Stimulated activated CD4-positive, alpha-beta T cell treated with anti-CD3 and anti-CD28 coated beads, Interleukin-2, amount 100 ng/mL, for 48 hours (primary cell): ENCODE measurements around the gene DPP7.
"Not testable (repeated sequence)": the region's sequence is repeated elsewhere in the genome, so short reads cannot be mapped to it uniquely, and the experiment has no call there.

Source experiments
- DNase-seq, 2 donors: peaks; one replicate each; pipeline ENCODE4 v3.0.0-alpha.2; 2020

DPP7 gene

GRCh38 chr9:137128158-137128861 is 13.8 kb upstream of the DPP7 start:
- DNase-seq, result no peak

DNA sequence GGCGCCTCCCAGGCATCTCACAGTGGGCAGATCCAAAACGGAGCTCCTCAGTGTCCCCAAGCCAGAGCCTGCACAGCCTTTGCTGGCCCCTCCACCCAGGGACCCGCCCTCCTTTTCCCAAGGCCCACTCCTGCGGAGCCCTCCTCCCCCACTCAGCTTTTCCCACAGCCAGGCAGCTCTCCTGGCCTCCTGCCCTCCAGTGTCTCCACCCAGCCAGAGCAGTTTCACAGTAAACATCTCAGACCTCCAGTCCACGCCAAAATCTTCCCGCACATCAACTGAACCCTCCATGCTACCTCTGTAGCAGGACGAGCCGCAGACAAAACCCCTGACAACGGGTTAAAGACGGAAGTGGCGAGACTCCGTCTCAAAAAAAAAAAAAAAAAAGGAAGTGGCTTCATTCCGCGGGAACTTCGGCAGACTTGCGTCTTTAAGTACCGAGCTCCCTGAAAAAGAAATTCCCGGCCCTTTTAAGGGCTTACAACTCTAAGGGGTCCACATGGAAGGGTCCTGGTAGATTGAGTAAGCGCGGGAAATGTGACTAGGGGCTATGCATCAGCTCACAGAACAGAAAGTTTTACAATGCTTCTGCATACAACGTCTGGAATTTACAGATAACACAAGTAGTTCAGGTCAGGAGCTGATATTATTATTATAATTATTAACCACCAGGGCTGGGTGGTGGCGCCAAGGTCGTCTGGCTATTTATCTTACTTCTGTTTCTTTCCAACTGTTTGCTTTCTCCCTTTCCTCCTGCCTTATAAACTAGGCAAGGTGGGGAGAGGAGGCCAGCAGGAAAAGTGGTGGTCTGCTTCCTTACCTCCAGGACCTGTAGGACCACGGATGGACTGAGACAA is 13.0 kb upstream of the DPP7 start:
- DNase-seq, result peak in 1 of 2 donors; percentile 22

DNA sequence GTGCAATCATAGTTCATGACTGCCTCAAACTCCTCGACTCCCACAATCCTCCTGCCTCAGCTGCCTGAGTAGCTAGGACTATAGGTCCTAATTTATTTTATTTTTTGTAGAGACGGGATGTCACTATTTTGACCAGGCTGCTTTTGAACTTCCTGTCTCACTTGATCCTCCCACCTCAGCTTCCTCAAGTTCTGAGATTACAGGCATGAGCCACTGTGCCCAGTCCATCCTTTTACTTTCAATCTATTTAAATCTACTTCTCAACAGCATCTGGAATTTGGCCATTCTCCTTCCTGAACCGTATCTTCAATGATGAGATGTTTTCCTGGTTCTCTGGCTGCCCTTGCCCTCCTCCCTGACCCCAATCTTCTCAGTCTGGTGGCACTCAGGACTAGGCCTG is 12.3 kb upstream of the DPP7 start:
- no peak for DNase-seq

- not testable (repeated sequence) for DNase-seq
Observed at GRCh38 chr9:137123952-137124462, 9.5 kb upstream of the DPP7 start.

GRCh38 chr9:137123468-137123837 is 8.9 kb upstream of the DPP7 start:
- DNase-seq, result no peak

GRCh38 chr9:137122796-137123467 is 8.4 kb upstream of the DPP7 start:
- DNase-seq, result not testable (repeated sequence)

- DNase-seq, result not testable (repeated sequence)
Observed at GRCh38 chr9:137121927-137122795, 7.6 kb upstream of the DPP7 start.

DNA sequence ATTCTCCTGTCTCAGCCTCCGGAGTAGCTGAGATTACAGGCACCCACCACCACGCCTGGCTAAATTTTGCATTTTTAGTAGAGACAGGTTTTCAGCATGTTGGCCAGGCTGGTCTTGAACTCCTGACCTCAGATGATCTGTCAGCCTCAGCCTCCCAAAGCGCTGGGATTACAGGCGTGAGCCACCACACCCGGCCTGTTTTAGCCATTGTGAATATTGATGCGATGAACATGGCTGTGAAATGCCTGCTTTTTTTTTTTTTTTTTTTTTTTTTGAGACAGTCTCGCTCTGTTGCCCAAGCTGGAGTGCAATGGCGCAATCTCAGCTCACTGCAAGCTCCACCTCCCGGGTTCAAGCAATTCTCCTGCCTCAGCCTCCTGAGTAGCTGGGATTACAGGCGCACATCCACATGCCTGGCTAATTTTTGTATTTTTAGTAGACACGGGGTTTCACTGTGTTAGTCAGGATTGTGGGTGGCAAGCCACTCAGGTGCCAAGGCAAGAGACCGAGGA is 3.6 kb upstream of the DPP7 start:
- DNase-seq, result not testable (repeated sequence)

DNA sequence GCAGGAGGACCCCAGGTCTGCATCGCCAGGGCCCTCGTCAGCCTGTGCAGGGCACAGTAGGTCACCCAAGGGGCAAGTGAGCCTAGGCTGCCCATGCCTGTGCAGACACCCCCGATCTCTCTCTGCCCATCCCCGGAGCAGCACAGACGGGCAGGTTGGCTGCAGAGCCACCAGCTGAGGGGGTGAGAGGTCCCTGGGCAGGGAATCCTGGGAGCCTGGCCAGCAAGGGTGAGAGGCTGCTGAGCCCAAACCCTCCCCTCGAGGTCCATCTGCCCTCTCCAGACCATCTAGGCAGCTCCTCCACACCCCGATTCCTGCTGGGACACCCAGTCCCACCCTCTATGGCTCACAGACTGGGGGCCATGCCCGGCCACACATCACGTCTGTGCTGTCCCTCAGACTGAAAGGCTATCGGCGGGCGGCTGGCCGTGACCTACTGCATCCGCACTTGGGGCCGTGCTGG is 2.8 kb upstream of the DPP7 start:
- DNase-seq, result no peak

DNA sequence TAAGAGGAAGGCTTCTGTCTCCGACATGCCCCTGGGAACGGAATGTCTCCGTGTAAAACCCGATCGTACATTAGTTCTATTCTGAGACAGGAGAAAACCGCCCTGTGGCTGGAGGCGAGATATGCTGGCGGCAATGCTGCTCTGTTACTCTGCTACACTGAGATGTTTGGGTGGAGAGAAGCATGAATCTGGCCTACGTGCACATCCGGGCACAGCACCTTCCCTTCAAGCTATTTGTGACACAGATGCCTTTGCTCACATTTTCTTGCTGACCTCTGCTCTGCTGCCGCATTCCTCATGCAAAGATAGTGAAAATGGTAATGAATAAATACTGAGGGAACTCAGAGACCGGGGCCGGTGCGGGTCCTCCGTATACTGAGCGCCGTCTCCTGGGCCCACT is 2.2 kb upstream of the DPP7 start:
- DNase-seq, result no peak

DNA sequence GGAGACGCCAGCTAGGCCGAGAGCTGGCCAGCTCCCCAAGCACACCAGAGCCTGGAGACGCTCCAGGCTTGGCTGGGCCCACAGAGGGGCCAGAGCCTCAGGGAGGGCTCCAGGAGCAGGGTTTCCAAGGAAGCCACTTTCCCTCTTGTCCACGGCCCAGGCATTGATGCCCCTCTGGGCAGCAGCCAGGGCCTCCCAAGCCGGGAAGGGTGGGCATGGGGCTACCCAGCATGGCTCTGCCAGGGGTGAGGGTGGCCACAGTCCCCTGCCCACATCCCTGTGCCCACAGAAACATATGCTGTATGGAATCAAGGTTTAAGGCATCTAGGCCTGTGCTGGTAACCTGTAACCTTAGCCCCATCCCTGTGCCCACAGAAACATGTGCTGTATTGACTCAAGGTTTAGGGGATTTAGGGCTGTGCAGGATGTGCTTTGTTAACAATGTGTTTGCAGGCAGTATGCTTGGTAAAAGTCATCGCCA is 1.5 kb upstream of the DPP7 start:
- DNase-seq, result no peak

GRCh38 chr9:137115394-137116026 is 977 bp upstream of the DPP7 start:
- DNase-seq, result no peak

GRCh38 chr9:137114220-137114612 is 317 bp downstream of the DPP7 start:
- no peak for DNase-seq

GRCh38 chr9:137113385-137114159 is 961 bp downstream of the DPP7 start:
- peak in 1 of 2 donors; percentile 29 for DNase-seq

DNA sequence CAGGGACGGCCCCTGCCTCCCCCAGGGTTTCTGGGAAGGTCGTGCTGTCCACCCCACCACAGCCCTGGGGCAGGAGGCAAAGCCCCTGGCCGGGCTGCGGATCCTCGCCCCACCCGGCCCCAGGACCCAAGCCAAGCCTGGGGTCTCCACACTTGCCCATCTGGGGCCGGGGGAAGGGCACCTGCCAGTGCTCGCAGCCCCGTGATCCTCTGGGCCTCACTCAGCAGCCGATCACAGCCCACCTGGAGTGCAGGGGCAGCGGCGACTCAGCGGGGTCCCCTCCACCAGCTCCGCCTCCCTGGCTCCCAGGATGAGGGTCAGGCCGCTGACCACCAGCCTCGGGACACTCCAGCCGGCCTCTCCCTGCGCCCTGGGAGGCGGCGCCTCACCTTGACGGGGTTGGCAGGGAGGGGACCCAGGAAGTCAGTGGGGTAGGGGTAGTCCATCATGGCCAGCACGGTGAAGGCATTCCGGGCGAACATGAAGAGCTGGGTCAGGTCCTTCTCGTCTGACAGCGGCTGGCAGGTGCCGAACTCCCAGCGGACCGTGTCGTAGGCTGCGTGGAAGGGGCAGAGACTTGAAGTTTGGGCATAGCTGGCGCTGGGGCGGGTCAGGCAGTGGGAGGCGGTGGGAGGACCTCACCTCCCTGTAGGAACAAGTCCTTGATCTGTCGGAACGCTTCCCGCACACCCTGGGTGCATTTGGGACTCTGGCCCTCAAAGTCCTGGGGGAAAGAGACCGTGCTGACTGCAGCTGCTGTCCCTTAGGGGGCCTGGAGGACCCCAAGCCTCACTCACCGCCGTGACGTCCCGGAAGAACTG is 1.8 kb downstream of the DPP7 start:
- DNase-seq, result no peak

GRCh38 chr9:137111788-137112563 is 2.6 kb downstream of the DPP7 start:
- no peak for DNase-seq

- DNase-seq, result no peak
Observed at GRCh38 chr9:137110911-137111787, 3.4 kb downstream of the DPP7 start.
